Measurements from ENCODE around the gene PLD6. TPM values are rescaled to one million over a fixed set of nuclear protein-coding genes. Genes with fewer than 3 reads are reported as not detected.

Gene PLD6
- total and polyA plus RNA-seq, 2 donors (not counting 1 experiment from before 2014, with no cell fraction given), result 2.0 to 4.1 TPM

DNA sequence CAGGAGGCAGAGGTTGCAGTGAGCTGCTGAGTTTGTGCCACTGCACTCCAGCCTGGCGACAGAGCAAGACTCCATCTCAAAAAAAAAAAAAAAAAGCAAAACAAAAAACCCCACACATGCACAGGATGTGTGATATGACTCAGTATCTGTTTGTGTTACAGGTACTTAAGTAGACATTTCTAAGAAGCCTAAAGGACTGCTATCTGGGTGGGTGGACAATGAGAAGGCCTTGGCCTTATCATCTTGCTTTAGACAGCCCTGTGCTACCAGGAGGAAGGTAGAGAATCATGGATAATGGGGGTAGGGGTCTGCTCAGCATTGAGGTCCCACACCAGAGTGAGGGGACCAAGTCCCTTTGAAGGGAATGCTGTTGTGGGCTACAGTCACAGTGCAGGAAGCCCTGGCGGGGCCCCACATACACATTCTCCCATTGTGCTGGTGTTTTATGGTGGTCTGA, 26.7 kb downstream of the PLD6 start:
- ChIA-PET POLR2A (interaction anchor here (0.6 kb wide), 3 partner anchors 178 to 643 kb away, joined by 3 to 7 read pairs (median 5); no protein-coding TSS in a partner anchor), CTCF (interaction anchor here (0.7 kb wide), 1 partner anchor 101 kb away, joined by 3 read pairs; no protein-coding TSS in a partner anchor)
- Mint-ChIP-seq H3K27ac (peak overlapping the region; percentile 80), H3K9me3 (ENCODE audit: insufficient read depth) (no peaks in the 10 kb centered on the region), H3K27me3 (no peaks in the 10 kb centered on the region), H3K4me1 (peaks cover 56% of the 10 kb centered on the region), H3K4me3 (no peak overlapping the region)
- Histone ChIP-seq H3K9me3 (ENCODE audit: control extremely low read depth in 1 of 3, control insufficient read depth in 2 of 3, insufficient read depth in 1 of 3, low read length in 2 of 3) (peaks cover 0 to 4% (median 0%) of the 10 kb centered on the region in 3 donors), H2AFZ (ENCODE audit: insufficient read depth, low read depth, low read length, poor library complexity, severe bottlenecking) (no peak overlapping the region), H3K4me2 (replicated peaks; ENCODE audit: low read depth, low read length, poor library complexity, severe bottlenecking) (no peak overlapping the region), H3K79me2 (ENCODE audit: control insufficient read depth, insufficient read depth, low read length) (no peaks in the 10 kb centered on the region), H3K4me3 (ENCODE audit: control extremely low read depth in 1 of 5, extremely low read depth in 1 of 5, insufficient read depth in 1 of 5, low read depth in 2 of 5, low read length in 4 of 5) (no peak overlapping the region), H3K9ac (ENCODE audit: low read length) (no peak overlapping the region), H3K27me3 (replicated peaks in 1 of 4; ENCODE audit: control extremely low read depth in 1 of 4, control insufficient read depth in 3 of 4, insufficient read depth in 4 of 4, low read length in 3 of 4) (no peaks in the 10 kb centered on the region), H3K4me1 (ENCODE audit: control insufficient read depth in 2 of 2, insufficient read depth in 2 of 2, low read length in 2 of 2) (peaks cover 39 to 49% of the 10 kb centered on the region in 2 donors), H3K27ac (ENCODE audit: low read length in 2 of 2) (peak overlapping the region; percentile 33 to 35), H3K36me3 (replicated peaks in 1 of 2; ENCODE audit: control extremely low read depth in 1 of 2, control insufficient read depth in 1 of 2, extremely low read depth in 1 of 2, insufficient read depth in 2 of 2, low read length in 1 of 2) (peaks cover 9 to 72% of the 10 kb centered on the region in 2 experiments), H4K20me1 (ENCODE audit: control insufficient read depth, insufficient read depth, low read length, poor library complexity, severe bottlenecking) (peaks cover 9% of the 10 kb centered on the region)
- ATAC-seq (ENCODE audit: low read depth), result no peak
- no CpG with 5 or more reads among the region's 2 CpGs for WGBS (ENCODE audit: insufficient coverage)
- intact Hi-C loops (cut with micrococcal nuclease), result no loop called here
- no peak for TF ChIP-seq EZH2 (IDR thresholded peaks at IDR 0.05; ENCODE audit: borderline replicate concordance, insufficient read depth, low read depth, low read length, poor library complexity, severe bottlenecking)
- TF ChIP-seq, protein P1, sequence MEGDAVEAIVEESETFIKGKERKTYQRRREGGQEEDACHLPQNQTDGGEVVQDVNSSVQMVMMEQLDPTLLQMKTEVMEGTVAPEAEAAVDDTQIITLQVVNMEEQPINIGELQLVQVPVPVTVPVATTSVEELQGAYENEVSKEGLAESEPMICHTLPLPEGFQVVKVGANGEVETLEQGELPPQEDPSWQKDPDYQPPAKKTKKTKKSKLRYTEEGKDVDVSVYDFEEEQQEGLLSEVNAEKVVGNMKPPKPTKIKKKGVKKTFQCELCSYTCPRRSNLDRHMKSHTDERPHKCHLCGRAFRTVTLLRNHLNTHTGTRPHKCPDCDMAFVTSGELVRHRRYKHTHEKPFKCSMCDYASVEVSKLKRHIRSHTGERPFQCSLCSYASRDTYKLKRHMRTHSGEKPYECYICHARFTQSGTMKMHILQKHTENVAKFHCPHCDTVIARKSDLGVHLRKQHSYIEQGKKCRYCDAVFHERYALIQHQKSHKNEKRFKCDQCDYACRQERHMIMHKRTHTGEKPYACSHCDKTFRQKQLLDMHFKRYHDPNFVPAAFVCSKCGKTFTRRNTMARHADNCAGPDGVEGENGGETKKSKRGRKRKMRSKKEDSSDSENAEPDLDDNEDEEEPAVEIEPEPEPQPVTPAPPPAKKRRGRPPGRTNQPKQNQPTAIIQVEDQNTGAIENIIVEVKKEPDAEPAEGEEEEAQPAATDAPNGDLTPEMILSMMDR (IDR thresholded peaks at IDR 0.05), result no peak
- no peak for DNase-seq

GRCh38 chr17:17177176-17177575, 29.0 kb downstream of the PLD6 start:
- Histone ChIP-seq H3K36me3 (replicated peaks in 1 of 2; ENCODE audit: control extremely low read depth in 1 of 2, control insufficient read depth in 1 of 2, extremely low read depth in 1 of 2, insufficient read depth in 2 of 2, low read length in 1 of 2) (peaks cover 6 to 81% of the 10 kb centered on the region in 2 experiments), H3K79me2 (ENCODE audit: control insufficient read depth, insufficient read depth, low read length) (no peaks in the 10 kb centered on the region), H3K9me3 (ENCODE audit: control extremely low read depth in 1 of 3, control insufficient read depth in 2 of 3, insufficient read depth in 1 of 3, low read length in 2 of 3) (no peaks in the 10 kb centered on the region), H3K4me3 (ENCODE audit: control extremely low read depth in 1 of 5, extremely low read depth in 1 of 5, insufficient read depth in 1 of 5, low read depth in 2 of 5, low read length in 4 of 5) (no peak overlapping the region), H3K4me1 (ENCODE audit: control insufficient read depth in 2 of 2, insufficient read depth in 2 of 2, low read length in 2 of 2) (peaks cover 31 to 39% of the 10 kb centered on the region in 2 donors), H3K27me3 (replicated peaks in 1 of 4; ENCODE audit: control extremely low read depth in 1 of 4, control insufficient read depth in 3 of 4, insufficient read depth in 4 of 4, low read length in 3 of 4) (no peaks in the 10 kb centered on the region), H2AFZ (ENCODE audit: insufficient read depth, low read depth, low read length, poor library complexity, severe bottlenecking) (no peak overlapping the region), H4K20me1 (ENCODE audit: control insufficient read depth, insufficient read depth, low read length, poor library complexity, severe bottlenecking) (peaks cover 9% of the 10 kb centered on the region), H3K4me2 (replicated peaks; ENCODE audit: low read depth, low read length, poor library complexity, severe bottlenecking) (no peak overlapping the region), H3K9ac (ENCODE audit: low read length) (no peak overlapping the region), H3K27ac (ENCODE audit: low read length in 2 of 2) (peak overlapping the region in 1 of 2 donors; percentile 63)
- intact Hi-C loops (cut with micrococcal nuclease), result no loop called here
- 97% methylated on average over 11 of the region's 12 CpGs for WGBS (ENCODE audit: insufficient coverage)
- H3K27me3 Mint-ChIP-seq, result no peaks in the 10 kb centered on the region
- no peak overlapping the region for H3K4me3 Mint-ChIP-seq
- no peak for ATAC-seq (ENCODE audit: low read depth)
- no peaks in the 10 kb centered on the region for H3K9me3 Mint-ChIP-seq (ENCODE audit: insufficient read depth)
- no peak for DNase-seq
- TF ChIP-seq EZH2 (IDR thresholded peaks at IDR 0.05; ENCODE audit: borderline replicate concordance, insufficient read depth, low read depth, low read length, poor library complexity, severe bottlenecking), result no peak
- TF ChIP-seq, protein P1 (IDR thresholded peaks at IDR 0.05), result no peak
- H3K27ac Mint-ChIP-seq, result peak overlapping the region; percentile 28
- CTCF ChIA-PET, result interaction anchor here (1.1 kb wide), 1 partner anchor 183 kb away, joined by 3 read pairs; no protein-coding TSS in a partner anchor
- POLR2A ChIA-PET, result no interaction called here
- peaks cover 56% of the 10 kb centered on the region for H3K4me1 Mint-ChIP-seq
